CD4-positive, alpha-beta T cell (primary cell): ENCODE measurements around the gene TRIML2. TPM values are rescaled to one million over a fixed set of nuclear protein-coding genes. Genes with fewer than 3 reads are reported as not detected.

ENCODE experiments used
- ATAC-seq: fragments of 200-7000 bp; cut with Tn5 transposase; one replicate; pipeline ENCODE4 v1.10.0; 2022; ENCODE audit warnings: mild to moderate bottlenecking; ENCODE audit not compliant: poor library complexity
- CTCF ChIA-PET: fragments of 350-600 bp; sonication (Branson Sonifier 250); formaldehyde crosslinking; loops from one replicate; lab custom pipeline; 2021; ENCODE audit warnings: antibody characterized with exemption, inconsistent platforms; lab: Charles Lee
- POLR2A ChIA-PET: fragments of 350-600 bp; sonication (Branson Sonifier 250); formaldehyde crosslinking; loops from one replicate; lab custom pipeline; 2021; ENCODE audit warnings: antibody characterized with exemption, inconsistent platforms; lab: Charles Lee
- DNase-seq, 14 experiments: peaks; one replicate each; pipeline ENCODE4 v3.0.0-alpha.2; 2013 to 2020; ENCODE audit warnings: mixed read lengths in 2 of 14
- H3K27ac ChIP-seq, 2 donors: one replicate each; pipeline versions ENCODE4 v1.5.1 to v1.7.0; 2013; ENCODE audit warnings: low read length in 2 of 2, low read depth in 1 of 2, mild to moderate bottlenecking in 1 of 2
- H3K27me3 ChIP-seq, 2 experiments: 1 replicate in 1 of 2; 2 replicates in 1 of 2; pipeline versions ENCODE4 v1.6.1 to v1.7.0; 2013; ENCODE audit warnings: low read length in 2 of 2, control low read depth in 1 of 2, mild to moderate bottlenecking in 1 of 2, moderate library complexity in 1 of 2; ENCODE audit not compliant: insufficient read depth in 2 of 2, control insufficient read depth in 1 of 2
- H3K36me3 ChIP-seq: one replicate; pipeline ENCODE4 v1.6.1; 2013; ENCODE audit warnings: low read length, control low read depth; ENCODE audit not compliant: insufficient read depth
- H3K4me1 ChIP-seq: one replicate; pipeline ENCODE4 v1.6.1; 2013; ENCODE audit warnings: low read length, control low read depth; ENCODE audit not compliant: insufficient read depth
- H3K4me3 ChIP-seq: one replicate; pipeline ENCODE4 v1.5.1; 2013; ENCODE audit warnings: mild to moderate bottlenecking, low read length, moderate library complexity
- H3K9me3 ChIP-seq, 2 experiments: 1 replicate in 1 of 2; 2 replicates in 1 of 2; pipeline versions ENCODE4 v1.6.1 to v1.7.0; 2013; ENCODE audit warnings: low read length in 2 of 2, mild to moderate bottlenecking in 2 of 2, control low read depth in 1 of 2, moderate library complexity in 1 of 2; ENCODE audit not compliant: control insufficient read depth in 1 of 2, insufficient read depth in 1 of 2
- H3K27ac Mint-ChIP-seq: one replicate; pipeline ENCODE4 v1.8.0; 2020; ENCODE audit warnings: mixed read lengths
- H3K27me3 Mint-ChIP-seq: one replicate; pipeline ENCODE4 v1.8.0; 2021; ENCODE audit warnings: mixed read lengths
- H3K36me3 Mint-ChIP-seq: one replicate; pipeline ENCODE4 v1.8.0; 2021; ENCODE audit warnings: low read depth, mixed read lengths
- H3K4me1 Mint-ChIP-seq: one replicate; pipeline ENCODE4 v1.8.0; 2021; ENCODE audit warnings: low read depth, mixed read lengths
- H3K4me3 Mint-ChIP-seq: one replicate; pipeline ENCODE4 v1.8.0; 2020; ENCODE audit warnings: mild to moderate bottlenecking, mixed read lengths
- H3K9me3 Mint-ChIP-seq: one replicate; pipeline ENCODE4 v1.8.0; 2020; ENCODE audit warnings: mixed read lengths
- CTCF ChIP-seq: fragments of 200-600 bp; IDR thresholded peaks from one replicate; pipeline ENCODE4 v1.8.0; 2022; ENCODE audit warnings: antibody characterized with exemption, mild to moderate bottlenecking
- intact Hi-C, 2 experiments: fragments of 100-400 bp; cut with DNase I in 1 of 2; cut with micrococcal nuclease in 1 of 2; formaldehyde crosslinking; loops; one replicate each; pipeline versions ENCODE4 v1.15.1 to v1.9.0; 2023 to 2025; cut with DNase I, micrococcal nuclease
- total RNA-seq, 174 experiments: library from RNA in 2 of 174; stranded (reverse) in 2 of 174; gene quantifications; one replicate each; pipeline ENCODE4 v1.2.3 and lab custom pipeline; 2021 to 2026

Gene TRIML2
- total RNA-seq, 2 experiments from 2014 or later = not detected

- Histone ChIP-seq H3K9me3 (peaks cover 5 to 29% of the 10 kb centered on the region in 2 experiments), H3K36me3 (no peaks in the 10 kb centered on the region), H3K27ac (no peak within 1 kb of the TSS), H3K4me3 (no peak within 1 kb of the TSS), H3K4me1 (no peaks in the 10 kb centered on the region), H3K27me3 (no peaks in the 10 kb centered on the region)
- Mint-ChIP-seq H3K27me3 (no peaks in the 10 kb centered on the region), H3K36me3 (no peaks in the 10 kb centered on the region), H3K4me1 (no peaks in the 10 kb centered on the region), H3K4me3 (no peak within 1 kb of the TSS), H3K9me3 (peaks cover 13% of the 10 kb centered on the region), H3K27ac (no peak within 1 kb of the TSS)
- no peak for TF ChIP-seq CTCF
- intact Hi-C loops = no loop called here
- ChIA-PET CTCF (no interaction called here), POLR2A (no interaction called here)
- ATAC-seq (no peak), DNase-seq (no peak)
These were observed 29.7 kb upstream of the TRIML2 start, which contains the start of gene TRIML1 for GRCh38 chr4:188139141-188139540. TSS of gene TRIML1 (plus strand) at chr4:188139441. CDS start at chr4:188139559, 118 bp downstream.

GRCh38 chr4:188138227-188138626 is 28.8 kb upstream of the TRIML2 start:
- intact Hi-C loops = no loop called here
- H3K4me3 ChIP-seq = no peak overlapping the region
- CTCF ChIA-PET = no interaction called here

GRCh38 chr4:188132232-188132631 is 22.8 kb upstream of the TRIML2 start:
- ChIA-PET CTCF (no interaction called here), POLR2A (no interaction called here)
- no peak overlapping the region for H3K27ac Mint-ChIP-seq
- Histone ChIP-seq H3K4me1 (no peaks in the 10 kb centered on the region), H3K36me3 (no peaks in the 10 kb centered on the region), H3K4me3 (no peak overlapping the region), H3K9me3 (peaks cover 0 to 23% of the 10 kb centered on the region in 2 experiments), H3K27me3 (no peaks in the 10 kb centered on the region), H3K27ac (no peak overlapping the region)
- intact Hi-C loops = no loop called here
- H3K4me3 Mint-ChIP-seq = no peak overlapping the region
- peaks cover 10% of the 10 kb centered on the region for H3K9me3 Mint-ChIP-seq
- TF ChIP-seq CTCF = no peak
- H3K4me1 Mint-ChIP-seq = no peaks in the 10 kb centered on the region
- ATAC-seq (no peak), DNase-seq (no peak)
- no peaks in the 10 kb centered on the region for H3K36me3 Mint-ChIP-seq
- no peaks in the 10 kb centered on the region for H3K27me3 Mint-ChIP-seq

More at GRCh38 chr4:188138227-188138626, 28.8 kb upstream of the TRIML2 start:
- H3K9me3 ChIP-seq = peaks cover 5 to 24% of the 10 kb centered on the region in 2 experiments
- H3K27me3 ChIP-seq = no peaks in the 10 kb centered on the region
- Mint-ChIP-seq H3K27ac (no peak overlapping the region), H3K36me3 (no peaks in the 10 kb centered on the region), H3K4me1 (no peaks in the 10 kb centered on the region), H3K4me3 (no peak overlapping the region), H3K9me3 (peaks cover 13% of the 10 kb centered on the region), H3K27me3 (no peaks in the 10 kb centered on the region)
- H3K4me1 ChIP-seq = no peaks in the 10 kb centered on the region
- POLR2A ChIA-PET = no interaction called here
- H3K27ac ChIP-seq = no peak overlapping the region
- DNase-seq (no peak), ATAC-seq (no peak)
- H3K36me3 ChIP-seq = no peaks in the 10 kb centered on the region
- no peak for TF ChIP-seq CTCF
